Measurements from ENCODE around the gene RLF.

DNA sequence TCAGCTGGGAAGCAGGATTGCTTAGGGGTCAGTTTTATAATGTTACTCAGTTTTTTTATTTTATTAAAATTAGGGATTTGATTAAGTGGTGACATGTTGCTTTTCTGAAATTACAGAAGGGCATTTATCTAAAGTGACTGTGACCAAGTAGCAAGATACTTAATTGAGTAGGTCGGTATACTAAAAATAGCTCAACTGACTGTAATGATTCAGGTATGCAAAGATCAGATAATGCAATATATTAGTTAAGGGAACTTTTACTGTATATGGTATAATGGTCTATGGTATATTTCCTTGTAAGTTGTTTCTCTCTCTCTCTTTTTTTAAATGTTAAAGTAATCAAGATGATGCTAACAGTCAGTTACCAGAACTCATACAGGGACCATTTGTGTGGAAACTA is 26.2 kb downstream of the RLF start:
- TF ChIP-seq, protein P1, sequence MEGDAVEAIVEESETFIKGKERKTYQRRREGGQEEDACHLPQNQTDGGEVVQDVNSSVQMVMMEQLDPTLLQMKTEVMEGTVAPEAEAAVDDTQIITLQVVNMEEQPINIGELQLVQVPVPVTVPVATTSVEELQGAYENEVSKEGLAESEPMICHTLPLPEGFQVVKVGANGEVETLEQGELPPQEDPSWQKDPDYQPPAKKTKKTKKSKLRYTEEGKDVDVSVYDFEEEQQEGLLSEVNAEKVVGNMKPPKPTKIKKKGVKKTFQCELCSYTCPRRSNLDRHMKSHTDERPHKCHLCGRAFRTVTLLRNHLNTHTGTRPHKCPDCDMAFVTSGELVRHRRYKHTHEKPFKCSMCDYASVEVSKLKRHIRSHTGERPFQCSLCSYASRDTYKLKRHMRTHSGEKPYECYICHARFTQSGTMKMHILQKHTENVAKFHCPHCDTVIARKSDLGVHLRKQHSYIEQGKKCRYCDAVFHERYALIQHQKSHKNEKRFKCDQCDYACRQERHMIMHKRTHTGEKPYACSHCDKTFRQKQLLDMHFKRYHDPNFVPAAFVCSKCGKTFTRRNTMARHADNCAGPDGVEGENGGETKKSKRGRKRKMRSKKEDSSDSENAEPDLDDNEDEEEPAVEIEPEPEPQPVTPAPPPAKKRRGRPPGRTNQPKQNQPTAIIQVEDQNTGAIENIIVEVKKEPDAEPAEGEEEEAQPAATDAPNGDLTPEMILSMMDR (conservative IDR thresholded peaks at IDR 0.05; ENCODE audit: low read depth, low read length) = no peak
- TF ChIP-seq EZH2 (IDR thresholded peaks at IDR 0.05; ENCODE audit: low read length, unreplicated experiment) = no peak
- TF ChIP-seq EZH2phosphoT487 (IDR thresholded peaks at IDR 0.05; ENCODE audit: borderline replicate concordance, low read length) = no peak

All from PC-3 (cell line).